D721Med (cell line): ENCODE results near the gene LSS.

Source experiments
- DNase-seq: peaks from one replicate; pipeline ENCODE4 v3.0.0; 2011; ENCODE audit warnings: low spot score; ENCODE audit not compliant: insufficient read length
- FAIRE-seq: peaks from 2 replicates; lab custom pipeline; 2011; peaks lifted over from hg19 to GRCh38; lab: Jason Lieb, UNC
- CTCF ChIP-seq: IDR thresholded peaks from 2 replicates; pipeline ENCODE4 v1.5.1; 2012; ENCODE audit warnings: mild to moderate bottlenecking, control low read depth; ENCODE audit not compliant: insufficient read depth; ENCODE audit errors: missing control alignments

LSS gene

GRCh38 chr21:46159390-46159789 is 69.2 kb downstream of the LSS start:
- DNase-seq (no peak), FAIRE-seq (no peak)
- no peak for TF ChIP-seq CTCF

GRCh38 chr21:46158666-46159300 is 69.8 kb downstream of the LSS start:
- no peak for TF ChIP-seq CTCF
- no peak for FAIRE-seq

GRCh38 chr21:46157987-46158451 is 70.6 kb downstream of the LSS start:
- DNase-seq (no peak), FAIRE-seq (no peak)
- no peak for TF ChIP-seq CTCF

More at GRCh38 chr21:46158666-46159300, 69.8 kb downstream of the LSS start:
- DNase-seq: no peak

- FAIRE-seq (no peak), DNase-seq (no peak)
- no peak for TF ChIP-seq CTCF
Observed at GRCh38 chr21:46157396-46157986, 71.1 kb downstream of the LSS start.

GRCh38 chr21:46156678-46157077 is 71.9 kb downstream of the LSS start:
- DNase-seq: no peak
- FAIRE-seq: no peak
- no peak for TF ChIP-seq CTCF

GRCh38 chr21:46156378-46156645 is 72.3 kb downstream of the LSS start:
- DNase-seq (no peak), FAIRE-seq (no peak)
- no peak for TF ChIP-seq CTCF
